NCI-H2107 (cell line): ENCODE results near the gene UBR4.
"Not testable (repeated sequence)": the region's sequence is repeated elsewhere in the genome, so short reads cannot be mapped to it uniquely, and the experiment has no call there.

Experiments used
- DNase-seq: peaks from one replicate; lab custom pipeline; 2025; lab: John Stamatoyannopoulos, UW

Gene UBR4

GRCh38 chr1:19220080-19220846 lies 10.2 kb upstream of the UBR4 start:
- DNase-seq = no peak

DNA sequence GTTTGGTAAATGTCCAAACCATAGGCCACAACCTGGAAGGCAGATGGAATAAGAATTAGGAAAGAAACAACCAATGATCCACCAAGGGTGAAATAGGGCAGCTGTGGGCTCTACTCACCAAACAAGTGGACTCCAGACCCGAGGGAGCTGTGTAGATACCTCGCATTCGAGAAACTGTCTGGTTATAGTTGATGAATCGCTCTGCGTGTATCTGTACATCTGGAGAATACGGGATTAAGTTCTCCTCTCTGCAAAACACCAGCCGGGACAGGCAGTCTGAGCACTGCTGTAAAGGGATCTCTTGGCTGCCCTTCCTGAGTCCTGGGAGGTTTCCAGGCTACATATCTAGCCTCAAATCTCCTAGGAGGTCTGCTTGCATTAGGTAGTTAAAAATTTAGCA lies 9.4 kb upstream of the UBR4 start:
- DNase-seq = no peak

DNA sequence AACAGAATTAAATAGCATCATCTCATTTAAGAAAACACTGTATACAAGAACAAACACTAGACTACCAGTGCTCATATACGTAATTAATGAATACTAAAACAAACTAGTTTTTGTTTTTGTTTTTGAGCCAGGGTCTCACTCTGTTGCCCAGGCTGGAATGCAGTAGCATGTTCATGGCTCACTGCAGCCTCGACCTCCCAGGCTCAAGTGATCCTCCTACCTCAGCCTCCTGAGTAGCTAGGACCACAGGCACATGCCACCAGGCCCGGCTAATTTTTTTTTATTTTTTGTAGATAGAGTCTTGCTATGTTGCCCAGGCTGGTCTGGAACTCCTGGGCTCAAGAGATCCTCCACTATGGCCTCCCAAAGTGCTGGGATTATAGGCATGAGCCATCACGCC lies 6.5 kb upstream of the UBR4 start:
- DNase-seq = not testable (repeated sequence)

GRCh38 chr1:19213580-19213979 lies 3.5 kb upstream of the UBR4 start:
- no peak for DNase-seq

GRCh38 chr1:19212167-19212566 lies 2.1 kb upstream of the UBR4 start:
- DNase-seq = no peak

GRCh38 chr1:19210772-19211549 lies 895 bp upstream of the UBR4 start:
- DNase-seq = no peak

- no peak for DNase-seq
Measured at GRCh38 chr1:19209439-19209989, 552 bp downstream of the UBR4 start.

GRCh38 chr1:19208710-19209438 lies 1.2 kb downstream of the UBR4 start:
- DNase-seq = no peak

DNA sequence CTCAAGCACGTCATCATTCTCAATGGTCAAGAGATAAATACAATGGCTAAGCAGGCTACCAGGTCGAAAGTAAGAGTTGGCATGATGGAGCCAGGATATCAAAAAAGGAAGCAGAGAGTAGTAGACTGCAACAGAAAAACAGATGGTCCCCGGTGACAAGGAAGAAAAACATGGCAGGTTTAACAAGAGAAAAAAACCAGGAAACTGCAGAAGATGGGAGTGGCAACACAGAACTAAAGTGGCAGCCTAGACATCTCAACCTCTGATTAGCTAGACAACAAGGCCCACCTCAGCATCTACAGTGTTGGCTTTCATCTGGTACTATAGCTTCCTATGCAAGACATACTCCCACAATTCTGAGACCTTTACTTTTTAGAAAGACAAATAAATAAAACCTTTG lies 3.1 kb downstream of the UBR4 start:
- DNase-seq = no peak

GRCh38 chr1:19205845-19206244 lies 4.2 kb downstream of the UBR4 start:
- no peak for DNase-seq

DNA sequence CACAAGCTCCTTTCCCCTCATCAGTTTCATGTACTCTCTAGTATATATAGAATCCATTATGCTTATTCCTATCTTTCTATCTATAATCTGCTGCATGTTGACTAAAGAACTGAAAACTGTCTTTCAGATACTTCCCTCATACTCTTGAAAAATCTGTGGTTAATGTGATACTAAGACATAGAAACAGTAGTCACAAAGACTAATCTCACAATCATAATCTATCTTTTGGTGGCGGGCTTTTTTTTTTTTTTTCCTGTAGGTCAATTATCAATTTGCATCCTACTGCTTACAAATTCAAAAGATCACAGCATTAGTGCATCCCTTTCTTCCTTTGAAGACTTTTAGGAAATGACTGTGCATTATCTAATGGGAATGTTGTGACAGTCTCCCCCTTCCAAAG lies 4.7 kb downstream of the UBR4 start:
- DNase-seq = no peak

- no peak for DNase-seq
Measured at GRCh38 chr1:19204446-19205266, 5.4 kb downstream of the UBR4 start.

- DNase-seq = no peak
Measured at GRCh38 chr1:19203440-19203839, 6.6 kb downstream of the UBR4 start.

DNA sequence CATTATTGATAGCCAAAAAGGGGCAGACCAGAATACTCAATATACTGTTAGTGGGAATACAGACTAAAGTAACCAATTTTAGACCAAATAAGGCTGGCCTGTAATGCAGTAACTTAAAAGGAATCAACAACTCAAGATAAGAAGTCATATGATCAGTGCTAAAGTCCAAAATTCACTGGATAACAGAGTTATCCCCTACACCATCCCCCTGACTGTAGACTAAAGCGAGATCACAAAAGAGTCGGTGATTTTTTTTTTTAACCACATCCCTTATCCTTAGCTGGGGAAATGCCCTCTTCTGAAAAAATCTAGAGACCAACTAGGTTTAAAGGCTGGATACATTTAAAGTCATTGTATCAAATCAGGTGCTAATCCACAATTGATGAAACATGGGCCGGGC lies 7.7 kb downstream of the UBR4 start:
- no peak for DNase-seq

DNA sequence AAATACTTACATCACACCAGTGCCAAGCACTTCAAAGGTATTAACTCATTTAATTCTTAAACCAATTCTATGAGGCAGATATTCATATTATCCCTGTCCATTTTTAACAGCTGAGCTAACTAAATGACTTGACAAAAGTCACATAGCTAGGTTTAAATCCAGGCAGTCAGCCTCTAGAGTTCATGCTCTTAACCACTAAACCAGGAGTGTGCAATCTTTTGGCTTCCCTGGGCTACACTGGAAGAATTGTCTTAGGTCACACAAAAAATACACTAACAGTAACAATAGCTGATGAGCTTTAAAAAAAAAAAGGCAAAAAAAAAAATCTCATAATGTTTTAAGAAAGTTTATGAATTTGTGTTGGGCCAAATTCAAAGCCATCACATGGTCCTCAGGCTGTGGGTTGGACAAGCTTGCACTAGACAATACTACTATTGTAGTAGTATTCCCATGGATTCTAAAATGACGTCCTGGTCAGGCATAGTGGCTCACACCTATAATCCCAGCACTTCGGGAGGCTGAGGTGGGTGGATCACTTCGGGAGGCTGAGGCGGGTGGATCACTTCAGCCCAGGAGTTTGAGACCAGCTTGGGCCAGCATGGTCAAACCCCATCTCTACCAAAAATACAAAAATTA lies 10.0 kb downstream of the UBR4 start:
- no peak for DNase-seq

GRCh38 chr1:19199329-19199968 lies 10.6 kb downstream of the UBR4 start:
- DNase-seq = no peak

DNA sequence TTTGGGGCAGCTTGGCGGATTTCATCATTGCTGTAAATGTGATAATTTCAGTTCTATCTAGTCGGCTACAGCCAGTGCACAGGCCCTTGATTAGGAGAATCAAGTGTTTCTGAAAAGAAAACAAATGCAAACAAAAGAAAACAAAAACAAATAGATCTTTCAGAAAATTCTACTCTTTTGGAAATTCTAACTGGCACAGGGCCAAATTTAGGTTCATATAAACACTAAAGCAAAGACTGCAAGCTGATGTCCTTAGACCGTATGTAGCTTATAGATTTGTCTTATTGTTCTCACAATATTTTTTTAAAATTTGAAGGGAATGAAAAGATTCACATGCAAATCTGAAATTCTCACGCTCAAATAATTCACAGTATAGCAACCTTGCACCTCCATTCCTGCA lies 11.2 kb downstream of the UBR4 start:
- no peak for DNase-seq

DNA sequence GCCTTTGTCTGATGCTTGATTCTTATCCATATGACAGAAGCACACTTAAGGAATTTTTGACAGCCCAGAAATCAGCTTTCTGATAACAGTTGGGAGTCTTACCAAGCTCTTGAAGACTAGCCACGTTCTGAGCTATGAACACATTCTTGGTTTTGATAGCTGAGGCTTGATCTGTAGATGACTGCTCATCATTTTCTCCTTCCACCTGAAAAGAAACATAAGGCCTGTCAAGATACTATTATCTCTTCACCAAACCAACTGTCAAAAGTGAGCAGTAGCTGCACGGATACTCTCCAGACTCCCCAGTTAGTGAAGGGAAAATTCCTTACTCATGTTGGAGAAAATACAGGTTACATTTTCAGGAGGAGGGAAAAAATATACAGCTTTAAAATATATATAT lies 12.2 kb downstream of the UBR4 start:
- DNase-seq = no peak

DNA sequence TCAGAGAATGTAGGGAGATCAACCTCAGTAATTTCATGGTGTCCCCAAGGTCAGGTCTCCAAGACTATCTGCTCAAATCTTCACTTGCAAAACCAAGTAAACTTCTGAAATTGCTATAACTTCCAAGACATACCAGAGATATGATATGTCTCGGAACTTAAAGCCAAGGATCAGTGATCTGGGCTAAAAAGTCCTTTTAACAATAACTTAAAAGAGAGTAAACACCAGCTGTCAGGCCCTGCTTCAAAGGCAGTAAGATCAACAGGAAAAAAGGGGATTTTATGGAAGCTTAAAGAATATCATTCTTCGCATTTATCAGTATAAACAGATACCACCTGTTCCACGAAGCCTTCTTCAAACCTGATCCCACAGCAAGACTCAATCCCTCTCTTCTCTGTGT lies 13.7 kb downstream of the UBR4 start:
- DNase-seq = no peak

GRCh38 chr1:19193004-19193403 lies 17.1 kb downstream of the UBR4 start:
- no peak for DNase-seq

DNA sequence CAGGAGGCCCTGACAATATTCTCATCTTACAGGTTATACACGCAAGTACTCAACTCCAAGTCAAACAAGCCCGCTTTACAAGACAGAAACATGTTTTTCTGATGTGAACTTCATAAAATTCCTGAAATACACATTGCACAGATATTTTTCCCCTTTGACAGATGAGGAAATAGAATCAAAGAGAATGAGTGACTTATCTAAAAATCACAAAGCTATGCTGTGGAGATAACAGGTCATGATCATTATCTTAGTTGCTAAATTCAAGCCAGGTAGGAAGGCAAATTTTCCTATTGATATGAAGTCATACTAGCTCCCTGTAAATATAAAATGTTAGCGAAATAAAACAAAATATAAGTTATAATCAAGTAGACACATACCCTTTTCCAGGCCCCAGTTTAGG lies 18.3 kb downstream of the UBR4 start:
- no peak for DNase-seq
